Measurements from ENCODE around the gene TTC34. TPM values are rescaled to one million over a fixed set of nuclear protein-coding genes. Genes with fewer than 3 reads are reported as not detected.

Gene TTC34
- total RNA-seq, 1 donor from 2014 or later = 3.6 TPM

GRCh38 chr1:2795926-2796325 is 5.6 kb downstream of the TTC34 start:
- Mint-ChIP-seq H3K27me3 (ENCODE audit: low read depth) (no peaks in the 10 kb centered on the region), H3K36me3 (peaks cover 5% of the 10 kb centered on the region), H3K4me1 (no peaks in the 10 kb centered on the region), H3K4me3 (no peak overlapping the region), H3K9me3 (peaks cover 56% of the 10 kb centered on the region), H3K27ac (no peak overlapping the region)
- TF ChIP-seq CTCF (IDR thresholded peaks at IDR 0.05; ENCODE audit: unreplicated experiment) = no peak
- no peak for DNase-seq (ENCODE audit: low spot score in 2 of 2, unreplicated experiment in 2 of 2)

- Mint-ChIP-seq H3K9me3 (peaks cover 49% of the 10 kb centered on the region), H3K4me1 (no peaks in the 10 kb centered on the region), H3K36me3 (peaks cover 5% of the 10 kb centered on the region), H3K27me3 (ENCODE audit: low read depth) (no peaks in the 10 kb centered on the region), H3K27ac (no peak overlapping the region), H3K4me3 (no peak overlapping the region)
- no peak for TF ChIP-seq CTCF (IDR thresholded peaks at IDR 0.05; ENCODE audit: unreplicated experiment)
- DNase-seq (ENCODE audit: low spot score in 2 of 2, unreplicated experiment in 2 of 2) = no peak
Observed at GRCh38 chr1:2791027-2791760, 10.3 kb downstream of the TTC34 start.

- no peak for DNase-seq (ENCODE audit: low spot score in 2 of 2, unreplicated experiment in 2 of 2)
- H3K4me3 Mint-ChIP-seq = no peak overlapping the region
- peaks cover 5% of the 10 kb centered on the region for H3K36me3 Mint-ChIP-seq
- no peak overlapping the region for H3K27ac Mint-ChIP-seq
- no peaks in the 10 kb centered on the region for H3K27me3 Mint-ChIP-seq (ENCODE audit: low read depth)
- no peaks in the 10 kb centered on the region for H3K4me1 Mint-ChIP-seq
- no peak for TF ChIP-seq CTCF (IDR thresholded peaks at IDR 0.05; ENCODE audit: unreplicated experiment)
- peaks cover 38% of the 10 kb centered on the region for H3K9me3 Mint-ChIP-seq
Observed at GRCh38 chr1:2789986-2790581, 11.4 kb downstream of the TTC34 start.

GRCh38 chr1:2789164-2789985 is 12.1 kb downstream of the TTC34 start:
- Mint-ChIP-seq H3K36me3 (peaks cover 5% of the 10 kb centered on the region), H3K4me1 (no peaks in the 10 kb centered on the region), H3K9me3 (peaks cover 37% of the 10 kb centered on the region), H3K27ac (no peak overlapping the region), H3K4me3 (no peak overlapping the region), H3K27me3 (ENCODE audit: low read depth) (no peaks in the 10 kb centered on the region)
- TF ChIP-seq CTCF (IDR thresholded peaks at IDR 0.05; ENCODE audit: unreplicated experiment) = no peak
- no peak for DNase-seq (ENCODE audit: low spot score in 2 of 2, unreplicated experiment in 2 of 2)

- Mint-ChIP-seq H3K9me3 (peaks cover 41% of the 10 kb centered on the region), H3K36me3 (peaks cover 5% of the 10 kb centered on the region), H3K4me3 (no peak overlapping the region), H3K4me1 (no peaks in the 10 kb centered on the region), H3K27me3 (ENCODE audit: low read depth) (no peaks in the 10 kb centered on the region), H3K27ac (no peak overlapping the region)
- DNase-seq (ENCODE audit: low spot score in 2 of 2, unreplicated experiment in 2 of 2) = no peak
- TF ChIP-seq CTCF (IDR thresholded peaks at IDR 0.05; ENCODE audit: unreplicated experiment) = no peak
Observed at GRCh38 chr1:2788506-2789163, 12.9 kb downstream of the TTC34 start.

All from mesothelial cell of epicardium (in vitro differentiated cells).